Subcutaneous adipose tissue (tissue), 4 donors: Measurements from ENCODE around the gene TRIM40. TPM values are rescaled to one million over a fixed set of nuclear protein-coding genes. Genes with fewer than 3 reads are reported as not detected.

Source experiments
- total RNA-seq, 4 donors: library from RNA; depleted of rRNA; stranded (reverse); fragments of >200 nt; gene quantifications; one replicate each; pipeline ENCODE4 v1.1.0, GENCODE V29; 2016
- TF ChIP-seq, protein P1 (sequence below): fragments of 450-650 bp; IDR thresholded peaks from one replicate; pipeline ENCODE4 v1.5.1; 2016; ENCODE audit warnings: low read depth, mild to moderate bottlenecking, control low read depth, antibody characterized with exemption, moderate library complexity

Gene TRIM40, protein sequence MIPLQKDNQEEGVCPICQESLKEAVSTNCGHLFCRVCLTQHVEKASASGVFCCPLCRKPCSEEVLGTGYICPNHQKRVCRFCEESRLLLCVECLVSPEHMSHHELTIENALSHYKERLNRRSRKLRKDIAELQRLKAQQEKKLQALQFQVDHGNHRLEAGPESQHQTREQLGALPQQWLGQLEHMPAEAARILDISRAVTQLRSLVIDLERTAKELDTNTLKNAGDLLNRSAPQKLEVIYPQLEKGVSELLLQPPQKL
- not detected for total RNA-seq

- TF ChIP-seq, protein P1, sequence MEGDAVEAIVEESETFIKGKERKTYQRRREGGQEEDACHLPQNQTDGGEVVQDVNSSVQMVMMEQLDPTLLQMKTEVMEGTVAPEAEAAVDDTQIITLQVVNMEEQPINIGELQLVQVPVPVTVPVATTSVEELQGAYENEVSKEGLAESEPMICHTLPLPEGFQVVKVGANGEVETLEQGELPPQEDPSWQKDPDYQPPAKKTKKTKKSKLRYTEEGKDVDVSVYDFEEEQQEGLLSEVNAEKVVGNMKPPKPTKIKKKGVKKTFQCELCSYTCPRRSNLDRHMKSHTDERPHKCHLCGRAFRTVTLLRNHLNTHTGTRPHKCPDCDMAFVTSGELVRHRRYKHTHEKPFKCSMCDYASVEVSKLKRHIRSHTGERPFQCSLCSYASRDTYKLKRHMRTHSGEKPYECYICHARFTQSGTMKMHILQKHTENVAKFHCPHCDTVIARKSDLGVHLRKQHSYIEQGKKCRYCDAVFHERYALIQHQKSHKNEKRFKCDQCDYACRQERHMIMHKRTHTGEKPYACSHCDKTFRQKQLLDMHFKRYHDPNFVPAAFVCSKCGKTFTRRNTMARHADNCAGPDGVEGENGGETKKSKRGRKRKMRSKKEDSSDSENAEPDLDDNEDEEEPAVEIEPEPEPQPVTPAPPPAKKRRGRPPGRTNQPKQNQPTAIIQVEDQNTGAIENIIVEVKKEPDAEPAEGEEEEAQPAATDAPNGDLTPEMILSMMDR, result no peak
Observed at GRCh38 chr6:30135757-30136156, at the start of gene TRIM40. TSS of gene TRIM40 (plus strand) at chr6:30136140. CDS start at chr6:30137037, 897 bp downstream.

- TF ChIP-seq, protein P1, result no peak
Observed at GRCh38 chr6:30087876-30088275, 48.1 kb upstream of the TRIM40 start.

DNA sequence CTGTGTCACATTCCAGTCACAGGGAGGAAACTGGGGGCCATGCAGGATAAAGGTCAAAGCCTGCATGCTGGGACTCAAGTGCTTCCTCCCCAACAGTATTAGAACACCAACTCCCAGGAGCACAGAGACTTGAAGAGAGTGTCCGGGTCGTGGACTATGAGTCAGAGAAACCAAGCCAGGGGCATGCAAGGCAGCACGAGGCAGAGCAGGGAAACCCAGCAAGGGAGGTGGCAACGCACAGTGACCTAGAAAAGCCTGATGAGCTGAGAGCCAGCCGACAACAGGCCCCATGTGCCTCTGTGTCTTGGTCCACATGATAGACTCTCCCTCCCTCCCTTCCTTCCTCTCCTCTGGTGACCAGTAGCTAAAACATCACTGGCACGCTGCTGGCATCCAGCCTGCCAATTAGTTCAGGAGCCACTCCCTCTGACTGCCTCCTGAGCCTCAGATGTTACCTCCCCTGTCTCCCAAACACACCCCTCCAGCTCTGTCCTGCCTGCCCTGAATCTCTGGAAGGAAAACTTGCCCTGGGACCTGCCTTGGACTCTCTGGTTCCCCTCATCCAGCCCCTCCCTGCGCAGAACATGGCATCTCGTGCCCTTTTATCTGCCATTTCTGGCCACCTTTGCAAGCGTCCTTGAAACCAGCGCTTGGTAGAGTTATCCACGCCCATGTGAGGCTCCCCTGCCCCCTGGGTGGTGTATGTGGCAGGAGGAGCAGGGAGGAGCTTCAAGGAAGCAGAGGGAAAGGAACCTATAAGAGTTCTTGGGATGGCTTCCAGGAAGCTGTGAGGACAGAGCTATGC is 44.2 kb upstream of the TRIM40 start:
- TF ChIP-seq, protein P1, result no peak

DNA sequence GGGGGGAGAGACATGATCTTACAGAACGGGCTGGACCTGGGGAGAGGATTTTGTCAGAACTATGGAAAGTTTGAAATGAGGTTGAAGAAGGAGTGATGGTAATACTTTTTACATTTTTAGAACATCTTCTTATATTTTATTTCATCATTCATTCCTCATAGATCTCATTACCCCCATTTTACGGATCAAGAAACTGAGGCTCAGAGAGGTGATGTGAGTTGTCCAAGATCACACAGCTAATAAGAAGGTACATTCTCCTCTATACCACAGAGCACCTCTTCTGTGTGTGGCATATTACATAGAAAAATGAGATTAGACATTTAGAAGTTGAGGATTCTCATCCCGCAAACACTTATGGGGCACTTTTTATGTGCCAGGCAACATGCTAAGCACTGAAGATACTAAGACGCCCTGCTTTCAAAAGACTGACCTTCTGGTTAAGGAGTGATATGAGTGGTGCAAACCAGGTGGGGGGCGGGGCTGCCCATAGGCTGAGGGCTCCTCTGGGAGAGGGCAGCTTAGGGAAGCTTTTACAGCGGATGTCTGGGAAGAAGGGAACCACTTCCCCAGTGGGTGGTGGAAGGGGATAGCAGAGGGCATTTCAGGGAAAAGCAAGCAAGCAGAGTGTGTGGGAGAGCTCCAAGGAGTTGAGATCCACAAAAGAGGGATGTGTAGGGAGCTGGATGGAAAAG is 42.9 kb upstream of the TRIM40 start:
- TF ChIP-seq, protein P1, result no peak

DNA sequence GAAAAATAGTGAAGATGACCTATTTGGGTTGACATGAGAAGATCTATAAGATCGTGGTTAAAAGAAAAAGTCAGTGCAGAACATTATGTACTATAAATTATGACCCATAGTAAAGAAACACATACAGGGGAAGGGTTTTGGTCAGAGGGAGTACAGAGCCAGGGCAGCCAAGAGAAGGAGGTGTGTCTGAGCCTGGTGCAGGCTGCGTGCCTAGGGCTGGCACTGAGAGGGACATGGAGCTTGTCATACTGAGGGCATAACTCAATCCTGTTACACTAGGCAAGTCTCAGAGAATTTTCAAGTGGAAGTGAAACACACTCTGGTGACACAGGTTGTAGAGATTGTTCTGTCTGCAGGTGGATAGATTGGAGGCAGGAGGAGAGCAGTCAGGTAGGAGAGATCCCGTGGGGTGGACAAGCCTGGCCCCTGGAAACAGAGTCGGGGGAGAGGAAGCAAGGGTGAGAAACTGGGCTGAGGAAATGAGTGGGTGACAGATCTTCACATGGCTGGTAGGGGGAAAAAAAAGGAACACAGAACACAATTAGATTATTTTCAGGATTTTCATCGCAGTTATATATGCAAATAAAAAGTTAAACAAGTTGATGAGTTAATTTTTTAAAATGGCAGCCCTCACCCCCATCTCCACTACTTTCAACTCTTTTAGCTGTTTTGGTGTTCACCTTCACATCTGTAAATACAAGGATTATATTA is 41.8 kb upstream of the TRIM40 start:
- TF ChIP-seq, protein P1, result no peak

DNA sequence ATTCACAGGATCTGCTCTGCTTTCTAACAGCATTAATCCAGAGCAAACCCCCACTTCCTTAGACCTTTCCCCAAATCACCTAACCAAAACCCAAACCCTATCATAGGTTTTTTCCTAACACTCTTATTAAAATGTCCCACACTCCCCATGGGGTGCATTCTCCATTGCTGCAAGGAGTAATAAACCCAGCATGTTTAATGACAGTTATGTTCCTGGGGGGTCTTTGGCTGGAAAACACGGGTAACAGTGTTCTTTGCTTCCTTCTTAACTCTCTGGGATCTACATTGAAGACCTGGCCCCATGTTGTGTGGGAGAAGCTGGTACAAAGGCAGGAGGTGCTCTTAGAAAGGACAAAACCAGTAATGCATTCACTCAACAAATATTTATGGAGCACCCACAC is 39.1 kb upstream of the TRIM40 start:
- TF ChIP-seq, protein P1, result no peak
